ENCODE data around the gene SRSF10.

Gene SRSF10

GRCh38 chr1:23963617-23964234 lies 16.4 kb downstream of the SRSF10 start:
- peaks cover 57% of the 10 kb centered on the region for H3K4me1 ChIP-seq (ENCODE audit: low read length)
- H3K4me2 ChIP-seq (ENCODE audit: low read depth, low read length), result peak overlapping the region; percentile 39
- H2AFZ ChIP-seq (ENCODE audit: low read length), result no peak overlapping the region
- H3K9ac ChIP-seq (ENCODE audit: low read length), result peak overlapping the region; percentile 28; the same call in 1 of the 2 replicates
- peak overlapping the region; percentile 64; the same call in 1 of the 2 replicates for H3K27ac ChIP-seq (ENCODE audit: low read length)
- H3F3A ChIP-seq (ENCODE audit: insufficient read depth, low read length), result peaks cover 61% of the 10 kb centered on the region
- no peaks in the 10 kb centered on the region for H3K27me3 ChIP-seq (replicated peaks; ENCODE audit: insufficient read depth, low read length)
- no peak for DNase-seq
- no peaks in the 10 kb centered on the region for H3K9me3 ChIP-seq (replicated peaks; ENCODE audit: insufficient read depth, low read length)
- peaks cover 7% of the 10 kb centered on the region; the same call in 1 of the 2 replicates for H3K36me3 ChIP-seq (replicated peaks; ENCODE audit: insufficient read depth, low read length)
- peak overlapping the region; percentile 15 for H3K4me3 ChIP-seq (ENCODE audit: low read length)
- TF ChIP-seq CTCF (IDR thresholded peaks at IDR 0.05; ENCODE audit: low read length) (no peak), EZH2 (optimal IDR thresholded peaks at IDR 0.05; ENCODE audit: low read depth, low read length) (no peak), EZH2phosphoT487 (IDR thresholded peaks at IDR 0.05; ENCODE audit: low read length) (no peak)
- H3K9me2 ChIP-seq (replicated peaks; ENCODE audit: insufficient read depth, low read length), result no peaks in the 10 kb centered on the region
- H4K20me1 ChIP-seq (ENCODE audit: insufficient read depth, low read length), result peaks cover 18% of the 10 kb centered on the region
- H3K79me2 ChIP-seq (ENCODE audit: low read length), result peaks cover 76% of the 10 kb centered on the region

GRCh38 chr1:23960291-23961020 lies 19.7 kb downstream of the SRSF10 start:
- Histone ChIP-seq H3K27ac (ENCODE audit: low read length) (peak overlapping the region; percentile 99; the same call in 1 of the 2 replicates), H3K4me1 (ENCODE audit: low read length) (peaks cover 36% of the 10 kb centered on the region), H3K9me2 (replicated peaks; ENCODE audit: insufficient read depth, low read length) (no peaks in the 10 kb centered on the region), H3K79me2 (ENCODE audit: low read length) (peaks cover 43% of the 10 kb centered on the region), H3F3A (ENCODE audit: insufficient read depth, low read length) (peaks cover 42% of the 10 kb centered on the region), H3K4me2 (ENCODE audit: low read depth, low read length) (peak overlapping the region; percentile 55), H4K20me1 (ENCODE audit: insufficient read depth, low read length) (peaks cover 13% of the 10 kb centered on the region), H3K27me3 (replicated peaks; ENCODE audit: insufficient read depth, low read length) (no peaks in the 10 kb centered on the region), H3K9ac (ENCODE audit: low read length) (peak overlapping the region; percentile 97), H3K4me3 (ENCODE audit: low read length) (peak overlapping the region; percentile 93), H3K9me3 (replicated peaks; ENCODE audit: insufficient read depth, low read length) (no peaks in the 10 kb centered on the region), H3K36me3 (replicated peaks; ENCODE audit: insufficient read depth, low read length) (no peaks in the 10 kb centered on the region; the same call in 1 of the 2 replicates), H2AFZ (ENCODE audit: low read length) (no peak overlapping the region)
- no peak for DNase-seq
- no peak for TF ChIP-seq EZH2 (optimal IDR thresholded peaks at IDR 0.05; ENCODE audit: low read depth, low read length)
- no peak for TF ChIP-seq CTCF (IDR thresholded peaks at IDR 0.05; ENCODE audit: low read length)
- no peak for TF ChIP-seq EZH2phosphoT487 (IDR thresholded peaks at IDR 0.05; ENCODE audit: low read length)

DNA sequence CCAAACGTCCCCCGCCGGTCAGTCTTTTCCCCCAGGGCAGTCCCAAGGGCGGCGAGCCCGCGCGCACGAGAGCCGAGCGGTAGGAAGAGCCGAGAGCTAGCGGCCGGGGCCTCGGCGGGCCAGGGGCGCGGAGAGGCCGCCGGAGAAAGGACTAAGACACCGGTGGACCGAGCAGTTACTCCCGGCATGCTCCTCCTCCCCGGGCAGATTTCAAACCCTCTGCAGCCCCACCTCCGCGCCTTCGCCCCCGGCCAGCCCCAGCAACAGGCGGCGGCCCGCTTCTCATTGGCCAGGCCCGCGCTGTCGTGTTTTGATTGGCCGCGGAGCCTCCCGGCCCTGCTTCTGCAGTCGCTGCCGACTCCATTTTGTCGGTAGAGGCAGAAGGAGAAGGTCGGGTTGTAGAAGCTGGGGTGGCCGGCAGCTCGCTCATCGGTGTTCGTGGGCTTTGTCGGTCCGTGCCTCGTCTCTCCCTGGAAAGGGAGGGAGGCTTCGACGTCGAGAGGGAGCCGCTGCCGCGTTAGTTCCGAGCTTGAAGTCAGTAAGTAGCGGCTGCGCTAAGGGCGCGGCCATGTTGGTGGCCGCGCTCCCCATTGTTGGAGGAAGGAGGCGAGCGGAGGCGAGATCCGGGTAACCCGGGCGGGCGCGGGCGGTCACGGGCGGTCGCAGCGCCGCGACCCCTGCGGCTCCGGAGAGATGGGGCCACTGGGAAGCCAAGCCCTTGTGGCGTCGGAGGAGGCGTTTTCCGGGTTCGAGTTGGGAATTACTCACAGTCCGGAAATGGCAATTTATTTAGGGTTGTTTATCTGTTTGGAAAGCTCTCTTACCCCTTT lies 20.5 kb downstream of the SRSF10 start, which contains the start of gene PNRC2:
TSS of gene PNRC2 (plus strand) at position 368 of the 830 bp plus-strand sequence. CDS start 1,630 bp downstream, outside the sequence.
- H3K4me2 ChIP-seq (ENCODE audit: low read depth, low read length), result peak within 1 kb of the TSS; percentile 76
- H3K4me1 ChIP-seq (ENCODE audit: low read length), result peaks cover 36% of the 10 kb centered on the region
- H3K27me3 ChIP-seq (replicated peaks; ENCODE audit: insufficient read depth, low read length), result no peaks in the 10 kb centered on the region
- H3K9me3 ChIP-seq (replicated peaks; ENCODE audit: insufficient read depth, low read length), result no peaks in the 10 kb centered on the region
- H3K9ac ChIP-seq (ENCODE audit: low read length), result peak within 1 kb of the TSS; percentile 97
- H3F3A ChIP-seq (ENCODE audit: insufficient read depth, low read length), result peaks cover 40% of the 10 kb centered on the region
- TF ChIP-seq EZH2phosphoT487 (IDR thresholded peaks at IDR 0.05; ENCODE audit: low read length) (no peak), CTCF (IDR thresholded peaks at IDR 0.05; ENCODE audit: low read length) (no peak), EZH2 (optimal IDR thresholded peaks at IDR 0.05; ENCODE audit: low read depth, low read length) (no peak)
- H3K36me3 ChIP-seq (replicated peaks; ENCODE audit: insufficient read depth, low read length), result no peaks in the 10 kb centered on the region; the same call in 1 of the 2 replicates
- H2AFZ ChIP-seq (ENCODE audit: low read length), result peak within 1 kb of the TSS; percentile 56
- H3K4me3 ChIP-seq (ENCODE audit: low read length), result peak within 1 kb of the TSS; percentile 93
- peaks cover 40% of the 10 kb centered on the region for H3K79me2 ChIP-seq (ENCODE audit: low read length)
- H4K20me1 ChIP-seq (ENCODE audit: insufficient read depth, low read length), result peaks cover 13% of the 10 kb centered on the region
- H3K9me2 ChIP-seq (replicated peaks; ENCODE audit: insufficient read depth, low read length), result no peaks in the 10 kb centered on the region
- H3K27ac ChIP-seq (ENCODE audit: low read length), result peak within 1 kb of the TSS; percentile 99
- peak; percentile 96 for DNase-seq

Measured in MM.1S (cell line).